Fibroblast of villous mesenchyme (primary cell): ENCODE results near the gene WNK1. TPM values are rescaled to one million over a fixed set of nuclear protein-coding genes. Genes with fewer than 3 reads are reported as not detected.

ENCODE experiments used
- DNase-seq: peaks from one replicate; pipeline ENCODE4 v3.0.0-alpha.2; 2010; ENCODE audit warnings: low read depth
- H3K4me3 ChIP-seq: 2 replicates; pipeline ENCODE4 v1.5.1; 2011; ENCODE audit warnings: low read depth, mild to moderate bottlenecking, low read length
- CTCF ChIP-seq: IDR thresholded peaks from 2 replicates; pipeline ENCODE4 v1.5.1; 2012; ENCODE audit warnings: low read depth, mild to moderate bottlenecking, low read length; ENCODE audit not compliant: insufficient read depth
- total RNA-seq: library from RNA; depleted of rRNA; stranded (reverse); fragments of >200 nt; gene quantifications from 2 replicates; pipeline ENCODE4 v1.2.3, GENCODE V29; 2012

WNK1 gene
- total RNA-seq, 1 donor = 92.4 TPM

GRCh38 chr12:817941-818600, 65.7 kb downstream of the WNK1 start:
- no peak for DNase-seq

GRCh38 chr12:818733-819132, 66.4 kb downstream of the WNK1 start:
- peak; percentile 12 for TF ChIP-seq CTCF
- DNase-seq = no peak
- no peak overlapping the region for H3K4me3 ChIP-seq

More at GRCh38 chr12:817941-818600, 65.7 kb downstream of the WNK1 start:
- no peak for TF ChIP-seq CTCF
- H3K4me3 ChIP-seq = no peak overlapping the region

- DNase-seq = no peak
- H3K4me3 ChIP-seq = no peak overlapping the region
- no peak for TF ChIP-seq CTCF
These were observed 68.0 kb downstream of the WNK1 start for GRCh38 chr12:820336-820735.

GRCh38 chr12:823028-823698, 70.8 kb downstream of the WNK1 start:
- DNase-seq = no peak
- no peak overlapping the region for H3K4me3 ChIP-seq
- TF ChIP-seq CTCF = no peak

- no peak for DNase-seq
- no peak for TF ChIP-seq CTCF
- H3K4me3 ChIP-seq = no peak overlapping the region
These were observed 74.0 kb downstream of the WNK1 start for GRCh38 chr12:826331-826730.

- no peak for TF ChIP-seq CTCF
- DNase-seq = no peak
- H3K4me3 ChIP-seq = no peak overlapping the region
These were observed 76.5 kb downstream of the WNK1 start for GRCh38 chr12:828726-829395.
